Lung (tissue), 12 donors: ENCODE data around the gene TWIST2. TPM values are rescaled to one million over a fixed set of nuclear protein-coding genes. Genes with fewer than 3 reads are reported as not detected.

Experiments used
- ATAC-seq: fragments of 200-7000 bp; cut with Tn5 transposase; one replicate; pipeline ENCODE4 v1.9.1; 2020; ENCODE audit warnings: moderate number of reproducible peaks; ENCODE audit not compliant: insufficient read depth, low FRiP score
- DNase-seq, 3 donors: peaks; one replicate each; pipeline ENCODE4 v3.0.0-alpha.2; 2013 to 2017
- H3K27ac ChIP-seq, 2 donors: one replicate each; pipeline ENCODE4 v1.5.1; 2013; ENCODE audit warnings: mild to moderate bottlenecking in 2 of 2, moderate library complexity in 2 of 2, control low read depth in 1 of 2, inconsistent platforms in 1 of 2, low read depth in 1 of 2, low read length in 1 of 2
- H3K27me3 ChIP-seq, 3 donors: one replicate each; pipeline ENCODE4 v1.5.1; 2013; ENCODE audit warnings: low read length in 2 of 3; ENCODE audit not compliant: control insufficient read depth in 3 of 3, insufficient read depth in 3 of 3
- H3K36me3 ChIP-seq, 4 donors: one replicate each; pipeline ENCODE4 v1.5.1; 2013; ENCODE audit warnings: low read length in 4 of 4, mild to moderate bottlenecking in 1 of 4, moderate library complexity in 1 of 4; ENCODE audit not compliant: control insufficient read depth in 4 of 4, insufficient read depth in 4 of 4
- H3K4me1 ChIP-seq, 5 donors: one replicate each; pipeline ENCODE4 v1.5.1; 2013; ENCODE audit warnings: low read length in 5 of 5, mild to moderate bottlenecking in 2 of 5, moderate library complexity in 1 of 5; ENCODE audit not compliant: control insufficient read depth in 5 of 5, insufficient read depth in 5 of 5
- H3K4me3 ChIP-seq: one replicate; pipeline ENCODE4 v1.5.1; 2013; ENCODE audit warnings: mild to moderate bottlenecking, control low read depth, moderate library complexity
- H3K9ac ChIP-seq, 2 donors: one replicate each; pipeline ENCODE4 v1.5.1; 2013; ENCODE audit warnings: low read length in 2 of 2, control low read depth in 1 of 2; ENCODE audit not compliant: insufficient read depth in 1 of 2
- H3K9me3 ChIP-seq, 4 donors: one replicate each; pipeline ENCODE4 v1.5.1; 2013; ENCODE audit warnings: low read length in 3 of 4, mild to moderate bottlenecking in 1 of 4, moderate library complexity in 1 of 4; ENCODE audit not compliant: control insufficient read depth in 4 of 4, insufficient read depth in 3 of 4
- CTCF ChIP-seq: IDR thresholded peaks from 2 replicates; pipeline ENCODE4 v1.5.1; 2012; ENCODE audit warnings: mild to moderate bottlenecking; ENCODE audit errors: control extremely low read depth, extremely low read depth
- WGBS, 2 donors: extraction: QIAGEN DNeasy Blood & Tissue Kit; methylation state at CpG; one replicate each; pipeline ENCODE4 v1.1.7; 2013; 5-methylcytosine and 5-hydroxymethylcytosine counted together
- polyA plus RNA-seq, 2 donors: library from polyadenylated mRNA; stranded (reverse); fragments of 200-250 nt; gene quantifications; one replicate each; pipeline ENCODE4 v1.2.1, GENCODE V29; 2013
- total RNA-seq, 2 donors: library from RNA; depleted of rRNA in 1 of 2; stranded (reverse); fragments of >200 nt in 1 of 2; gene quantifications; one replicate each; pipeline ENCODE4 v1.2.1, GENCODE V29; 2014 to 2021
- donor health status: control.
- donor health status: control.
- donor health status: Bipolar disorder and iron deficiency.
- donor health status: healthy.
- donor health status: DM: yes; HTN: yes; CAD: no.

The TWIST2 gene
- total and polyA plus RNA-seq, 4 donors, result 10.1 to 14.8 (median 11.7) TPM

GRCh38 chr2:238916875-238917590, 69.1 kb downstream of the TWIST2 start:
- Histone ChIP-seq H3K9me3 (peaks cover 0 to 6% (median 0%) of the 10 kb centered on the region in 4 donors), H3K27me3 (no peaks in the 10 kb centered on the region), H3K4me1 (no peaks in the 10 kb centered on the region), H3K9ac (no peak overlapping the region), H3K36me3 (no peaks in the 10 kb centered on the region), H3K27ac (no peak overlapping the region), H3K4me3 (no peak overlapping the region)
- WGBS, 2 donors, result 76 to 86% methylated on average over 14 of the region's 14 CpGs
- no peak for TF ChIP-seq CTCF
- DNase-seq (no peak), ATAC-seq (no peak)

- Histone ChIP-seq H3K9ac (no peak overlapping the region), H3K4me1 (no peaks in the 10 kb centered on the region), H3K9me3 (peaks cover 0 to 3% (median 0%) of the 10 kb centered on the region in 4 donors), H3K36me3 (no peaks in the 10 kb centered on the region), H3K4me3 (no peak overlapping the region), H3K27me3 (no peaks in the 10 kb centered on the region), H3K27ac (no peak overlapping the region)
- TF ChIP-seq CTCF, result no peak
- DNase-seq, result no peak
- ATAC-seq, result no peak
- WGBS, 2 donors, result 71 to 74% methylated on average over 11 of the region's 11 CpGs
These were observed 71.4 kb downstream of the TWIST2 start for GRCh38 chr2:238919307-238919706.

GRCh38 chr2:238920053-238920452, 72.2 kb downstream of the TWIST2 start:
- DNase-seq, result no peak
- no peak for TF ChIP-seq CTCF
- H3K27me3 ChIP-seq, result no peaks in the 10 kb centered on the region
- H3K4me1 ChIP-seq, result no peaks in the 10 kb centered on the region
- H3K36me3 ChIP-seq, result no peaks in the 10 kb centered on the region
- 88 to 92% methylated on average over 3 of the region's 3 CpGs for WGBS, 2 donors
- H3K27ac ChIP-seq, result no peak overlapping the region
- no peak overlapping the region for H3K9ac ChIP-seq
- H3K4me3 ChIP-seq, result no peak overlapping the region
- ATAC-seq, result no peak
- H3K9me3 ChIP-seq, result peaks cover 0 to 2% (median 0%) of the 10 kb centered on the region in 4 donors

GRCh38 chr2:238920601-238921001, 72.7 kb downstream of the TWIST2 start:
- H3K27ac ChIP-seq, result no peak overlapping the region
- 87% methylated on average over 4 of the region's 4 CpGs for WGBS, 2 donors
- no peaks in the 10 kb centered on the region for H3K9me3 ChIP-seq
- H3K4me3 ChIP-seq, result no peak overlapping the region
- no peaks in the 10 kb centered on the region for H3K27me3 ChIP-seq
- no peak for TF ChIP-seq CTCF
- no peak for DNase-seq
- H3K4me1 ChIP-seq, result no peaks in the 10 kb centered on the region
- H3K9ac ChIP-seq, result no peak overlapping the region
- no peaks in the 10 kb centered on the region for H3K36me3 ChIP-seq
- no peak for ATAC-seq
